SK-N-MC (cell line): ENCODE results near the gene TINAG.

Source experiments
- EZH2 ChIP-seq: fragments of 200-600 bp; sonication (generic); IDR thresholded peaks from one replicate; pipeline ENCODE4 v1.6.1; 2017; ENCODE audit warnings: antibody characterized with exemption
- FOXP2 ChIP-seq: optimal IDR thresholded peaks from 2 replicates; pipeline ENCODE3; 2011; ENCODE audit warnings: mild to moderate bottlenecking, moderate library complexity; ENCODE audit not compliant: insufficient read depth; ENCODE audit errors: extremely low read length, control extremely low read depth
- POLR2AphosphoS5 ChIP-seq: IDR thresholded peaks from 2 replicates; pipeline ENCODE4 v1.6.1; 2012; ENCODE audit warnings: mild to moderate bottlenecking, low read depth, low read length, borderline replicate concordance

DNA sequence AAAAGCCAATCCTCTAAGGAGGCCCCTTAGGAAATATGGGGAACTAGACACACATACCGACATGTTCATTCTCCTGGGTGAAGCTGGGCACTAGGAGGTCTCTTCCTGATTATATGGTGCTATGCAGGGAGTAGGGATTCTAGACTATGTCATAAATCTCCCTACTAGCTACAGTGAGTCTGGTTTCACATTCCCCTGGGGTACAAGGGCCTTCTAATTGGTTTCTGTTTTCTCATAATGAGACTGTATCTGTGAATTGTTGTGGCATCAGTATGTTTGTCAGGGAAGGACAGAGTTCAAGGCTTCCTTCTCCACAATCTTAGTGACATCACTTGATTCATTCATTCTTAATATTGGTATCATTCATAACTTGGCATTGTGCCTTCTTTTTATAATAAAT, 103.5 kb downstream of the TINAG start:
- TF ChIP-seq POLR2AphosphoS5 (no peak), EZH2 (no peak), FOXP2 (no peak)
